Esophagus muscularis mucosa (tissue), 4 donors: ENCODE results near the gene SERPINA7.

Source experiments
- CTCF ChIP-seq, 3 experiments: fragments of 200-600 bp in 2 of 3; fragments of 450-650 bp in 1 of 3; sonication (generic) in 2 of 3; IDR thresholded peaks; one replicate each; pipeline ENCODE4 v1.5.1; 2017 to 2019; ENCODE audit warnings: antibody characterized with exemption in 3 of 3, mild to moderate bottlenecking in 2 of 3, moderate library complexity in 1 of 3
- EP300 ChIP-seq: sonication (generic); formaldehyde crosslinking; IDR thresholded peaks from one replicate; pipeline ENCODE4 v1.6.1; 2017; ENCODE audit warnings: antibody characterized with exemption
- POLR2A ChIP-seq: fragments of 450-650 bp; IDR thresholded peaks from one replicate; pipeline ENCODE4 v1.6.1; 2017; ENCODE audit warnings: antibody characterized with exemption, moderate library complexity, mild to moderate bottlenecking, low read depth

GRCh38 chrX:106039920-106040319, 1.4 kb upstream of the SERPINA7 start:
- peak in 1 of 3 experiments; percentile 3 for TF ChIP-seq CTCF (IDR thresholded peaks at IDR 0.05)
- no peak for TF ChIP-seq POLR2A
- no peak for TF ChIP-seq EP300
